A549 treated with AZD9567 at 1 μM for 4 hours (cell line): ENCODE data around the gene RBMY1F. TPM values are rescaled to one million over a fixed set of nuclear protein-coding genes. Genes with fewer than 3 reads are reported as not detected.

Experiments
- total RNA-seq: library from RNA; stranded (reverse); fragments of 200-300 nt; extraction: Qiagen RNA extraction; gene quantifications from 5 replicates; pipeline ENCODE4 v1.2.3, GENCODE V29; 2022; ENCODE audit not compliant: insufficient read depth

Gene RBMY1F
- total RNA-seq, result not detected in 5 replicates

DNA sequence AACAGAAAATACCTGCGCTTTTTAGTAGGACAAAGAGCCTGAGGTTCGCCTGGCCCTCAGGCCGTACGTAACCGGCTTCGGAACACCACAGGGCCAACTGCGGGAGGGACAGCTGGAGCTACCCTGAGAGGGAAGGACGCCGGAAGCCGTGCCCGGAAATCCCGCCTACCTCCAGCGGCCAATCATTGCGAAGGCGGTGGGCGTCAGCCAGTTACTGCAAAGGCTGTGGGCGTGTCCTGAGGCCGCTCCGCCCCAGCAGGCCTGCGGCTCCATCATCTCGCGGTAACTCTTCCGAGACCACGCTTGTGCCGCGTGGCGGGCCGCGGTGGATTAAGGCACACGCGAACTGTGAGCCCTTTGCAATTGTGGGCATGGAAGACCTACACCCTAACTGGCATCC lies at the start of gene RBMY1F:
Gene RBMY1F, minus strand, starts transcription at position 101 of the 400 bp plus-strand sequence. CDS start 1,954 bp downstream, outside the sequence.

Other genes with a start within 250 kb of the RBMY1F start
- gene RBMY1J, start 220.5 kb upstream of the RBMY1F start, total RNA-seq, result not detected in 5 replicates